Peyer's patch (tissue), 4 donors: ENCODE results near the gene EMC10. TPM values are rescaled to one million over a fixed set of nuclear protein-coding genes. Genes with fewer than 3 reads are reported as not detected.

Source experiments
- DNase-seq, 3 donors: peaks; one replicate each; pipeline ENCODE4 v3.0.0-alpha.2; 2017 to 2019
- H3K27ac ChIP-seq, 4 donors: fragments of 200-600 bp; sonication (generic); one replicate each; pipeline ENCODE4 v1.5.1; 2016 to 2019
- H3K27me3 ChIP-seq, 2 donors: fragments of 200-600 bp; sonication (generic); one replicate each; pipeline ENCODE4 v1.5.1; 2019
- H3K36me3 ChIP-seq, 3 donors: fragments of 200-600 bp; sonication (generic); one replicate each; pipeline ENCODE4 v1.5.1; 2016 to 2019
- H3K4me1 ChIP-seq, 4 donors: fragments of 200-600 bp; sonication (generic); one replicate each; pipeline ENCODE4 v1.5.1; 2016 to 2019
- H3K4me3 ChIP-seq, 4 donors: fragments of 200-600 bp; sonication (generic); 1 replicate in 3 of 4; 2 replicates in 1 of 4; pipeline ENCODE4 v1.5.1; 2016 to 2019; ENCODE audit warnings: mild to moderate bottlenecking in 1 of 4
- H3K9me3 ChIP-seq, 4 donors: fragments of 200-600 bp; sonication (generic); one replicate each; pipeline ENCODE4 v1.5.1; 2016 to 2019; ENCODE audit warnings: mild to moderate bottlenecking in 1 of 4
- POLR2A ChIP-seq, 2 donors: fragments of 450-650 bp; IDR thresholded peaks; one replicate each; pipeline ENCODE4 v1.5.1; 2017; ENCODE audit warnings: antibody characterized with exemption in 2 of 2, mild to moderate bottlenecking in 2 of 2, moderate library complexity in 2 of 2
- total RNA-seq, 4 donors: library from RNA; depleted of rRNA; stranded (reverse); fragments of >200 nt; gene quantifications; one replicate each; pipeline ENCODE4 v1.1.0, GENCODE V29; 2016
- TF ChIP-seq, protein P1 (sequence below), 6 experiments: fragments of 450-650 bp in 4 of 6; fragments of 200-600 bp in 2 of 6; sonication (generic) in 1 of 6; IDR thresholded peaks; one replicate each; pipeline ENCODE4 v1.5.1; 2017 to 2019; ENCODE audit warnings: antibody characterized with exemption in 6 of 6, mild to moderate bottlenecking in 3 of 6, moderate library complexity in 1 of 6

The EMC10 gene
- total RNA-seq, 4 donors from 2014 or later, result 63.5 to 134 (median 117) TPM

DNA sequence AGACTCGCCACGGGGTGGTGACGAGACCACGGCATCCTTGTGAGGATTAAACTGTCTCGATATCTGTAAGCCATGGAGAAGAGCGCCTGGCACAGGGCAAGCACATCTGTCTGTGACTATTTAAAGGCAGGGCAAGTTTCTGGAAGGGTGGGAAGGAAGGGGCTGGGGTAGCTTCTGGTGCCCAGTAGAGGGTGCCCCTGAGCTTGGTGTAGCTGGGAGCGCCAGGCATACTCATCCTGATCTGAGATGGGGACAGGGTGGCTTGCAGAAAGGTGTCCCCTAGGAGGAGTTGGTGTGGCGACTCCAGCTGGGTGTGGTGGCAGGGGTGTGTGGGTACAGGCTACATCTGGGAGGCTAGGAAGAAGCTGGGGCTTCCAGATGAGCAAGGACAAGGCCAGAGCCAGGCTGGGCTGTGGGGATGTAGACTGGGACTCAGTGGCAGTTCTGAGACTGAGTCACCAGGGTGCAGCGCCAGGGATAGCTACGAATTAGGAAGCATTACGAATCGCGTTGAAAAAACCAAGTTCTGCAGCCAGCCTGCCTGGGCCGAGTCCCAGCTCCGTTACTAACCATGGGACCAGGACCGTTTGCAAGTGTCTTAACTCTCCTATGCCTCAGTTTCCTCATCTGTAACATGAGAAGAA, 60.5 kb downstream of the EMC10 start:
- H3K27ac ChIP-seq, result no peak overlapping the region
- H3K4me1 ChIP-seq, result no peaks in the 10 kb centered on the region
- H3K9me3 ChIP-seq, result peaks cover 0 to 9% (median 2%) of the 10 kb centered on the region in 4 donors
- H3K36me3 ChIP-seq, result no peaks in the 10 kb centered on the region
- H3K27me3 ChIP-seq, result no peaks in the 10 kb centered on the region
- H3K4me3 ChIP-seq, result no peak overlapping the region
- no peak for DNase-seq
- TF ChIP-seq, protein P1, sequence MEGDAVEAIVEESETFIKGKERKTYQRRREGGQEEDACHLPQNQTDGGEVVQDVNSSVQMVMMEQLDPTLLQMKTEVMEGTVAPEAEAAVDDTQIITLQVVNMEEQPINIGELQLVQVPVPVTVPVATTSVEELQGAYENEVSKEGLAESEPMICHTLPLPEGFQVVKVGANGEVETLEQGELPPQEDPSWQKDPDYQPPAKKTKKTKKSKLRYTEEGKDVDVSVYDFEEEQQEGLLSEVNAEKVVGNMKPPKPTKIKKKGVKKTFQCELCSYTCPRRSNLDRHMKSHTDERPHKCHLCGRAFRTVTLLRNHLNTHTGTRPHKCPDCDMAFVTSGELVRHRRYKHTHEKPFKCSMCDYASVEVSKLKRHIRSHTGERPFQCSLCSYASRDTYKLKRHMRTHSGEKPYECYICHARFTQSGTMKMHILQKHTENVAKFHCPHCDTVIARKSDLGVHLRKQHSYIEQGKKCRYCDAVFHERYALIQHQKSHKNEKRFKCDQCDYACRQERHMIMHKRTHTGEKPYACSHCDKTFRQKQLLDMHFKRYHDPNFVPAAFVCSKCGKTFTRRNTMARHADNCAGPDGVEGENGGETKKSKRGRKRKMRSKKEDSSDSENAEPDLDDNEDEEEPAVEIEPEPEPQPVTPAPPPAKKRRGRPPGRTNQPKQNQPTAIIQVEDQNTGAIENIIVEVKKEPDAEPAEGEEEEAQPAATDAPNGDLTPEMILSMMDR (IDR thresholded peaks at IDR 0.05), result no peak
- TF ChIP-seq POLR2A (IDR thresholded peaks at IDR 0.05), result no peak

DNA sequence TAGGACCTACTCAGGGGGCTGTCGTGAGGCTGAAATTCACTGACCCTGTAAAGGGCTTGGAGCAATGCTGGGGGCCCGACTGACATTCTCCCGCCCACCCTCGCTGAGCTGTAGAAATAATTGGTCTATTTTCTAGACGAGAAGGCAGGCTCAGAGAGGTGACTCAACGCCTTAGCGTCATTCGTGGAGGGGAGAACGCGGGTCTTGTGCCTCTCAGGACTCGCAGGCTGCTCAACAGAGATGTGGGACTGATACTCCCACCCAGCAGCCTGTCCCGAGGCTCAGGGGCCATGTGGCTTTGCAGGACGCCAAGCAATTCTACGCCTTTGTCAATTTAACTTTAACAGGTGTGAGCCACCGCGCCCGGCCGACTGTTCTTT, 61.0 kb downstream of the EMC10 start:
- no peak for DNase-seq
- H3K27ac ChIP-seq, result no peak overlapping the region
- H3K4me1 ChIP-seq, result no peaks in the 10 kb centered on the region
- peaks cover 0 to 9% (median 2%) of the 10 kb centered on the region in 4 donors for H3K9me3 ChIP-seq
- TF ChIP-seq, protein P1 (IDR thresholded peaks at IDR 0.05), result no peak
- no peak for TF ChIP-seq POLR2A (IDR thresholded peaks at IDR 0.05)
- no peak overlapping the region for H3K4me3 ChIP-seq
- H3K27me3 ChIP-seq, result no peaks in the 10 kb centered on the region
- H3K36me3 ChIP-seq, result no peaks in the 10 kb centered on the region

DNA sequence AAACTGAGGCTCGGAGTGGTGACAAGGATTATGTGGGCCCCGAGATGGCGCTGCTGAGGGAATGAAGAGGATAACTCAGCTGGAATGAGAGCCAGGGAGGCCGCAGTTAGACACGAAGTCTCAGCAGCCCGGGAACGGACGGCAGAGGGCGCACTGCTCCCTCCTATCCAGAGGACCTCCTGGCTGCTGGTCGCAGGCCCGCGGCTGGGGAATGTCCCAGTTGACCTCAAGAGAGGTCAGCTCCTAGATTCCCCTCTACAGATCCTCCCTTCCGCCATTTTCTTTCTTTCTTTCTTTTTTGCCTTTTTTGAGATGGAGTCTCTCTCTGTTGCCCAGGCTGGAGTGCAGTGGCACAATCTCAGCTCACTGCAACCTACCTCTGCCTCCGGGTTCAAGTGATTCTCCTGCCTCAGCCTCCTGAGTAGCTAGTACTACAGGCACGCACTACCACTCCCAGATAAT, 61.5 kb downstream of the EMC10 start:
- Histone ChIP-seq H3K4me1 (no peaks in the 10 kb centered on the region), H3K27me3 (no peaks in the 10 kb centered on the region), H3K36me3 (no peaks in the 10 kb centered on the region), H3K4me3 (no peak overlapping the region), H3K9me3 (peaks cover 0 to 4% (median 0%) of the 10 kb centered on the region in 4 donors), H3K27ac (no peak overlapping the region)
- DNase-seq, result peak; percentile 37 to 83 (median 81)
- TF ChIP-seq, protein P1 (IDR thresholded peaks at IDR 0.05), result peak in 5 of 6 experiments; percentile 39 to 64 (median 52)
- TF ChIP-seq POLR2A (IDR thresholded peaks at IDR 0.05), result no peak

Other genes with a start within 250 kb of the EMC10 start
- 1 to 10 TPM in 2 of 4 donors, under 1 TPM in 2; 0.18 to 3.3 (median 1.1) TPM for gene KCNC3, start 147.1 kb upstream of the EMC10 start, total RNA-seq
- 10 to 100 TPM in 1 of 4 donors, 1 to 10 TPM in 3; 4.9 to 12.4 (median 8.2) TPM for gene NAPSA, start 110.9 kb upstream of the EMC10 start, total RNA-seq
- gene NR1H2, start 100.0 kb upstream of the EMC10 start, total RNA-seq, result 100 to 1,000 TPM in 2 of 4 donors, 10 to 100 TPM in 2; 76.7 to 102 (median 98.9) TPM
- 10 to 100 TPM; 14.9 to 90.0 (median 27.3) TPM for gene POLD1, start 92.2 kb upstream of the EMC10 start, total RNA-seq
- 10 to 100 TPM; 20.3 to 62.7 (median 24.4) TPM for gene SPIB, start 57.6 kb upstream of the EMC10 start, total RNA-seq
- not detected for gene MYBPC2, start 43.6 kb upstream of the EMC10 start, total RNA-seq
- gene GARIN5A, start 341 bp downstream of the EMC10 start, total RNA-seq, result 1 to 10 TPM in 2 of 4 donors, not detected in 2; 2.0 to 2.5 TPM
- 10 to 100 TPM; 10.7 to 41.3 (median 26.6) TPM for gene JOSD2, start 34.7 kb downstream of the EMC10 start, total RNA-seq
- gene ASPDH, start 37.4 kb downstream of the EMC10 start, total RNA-seq, result 10 to 100 TPM in 1 of 4 donors, 1 to 10 TPM in 2, not detected in 1; 1.6 to 31.9 (median 4.5) TPM
- 1 to 10 TPM in 2 of 4 donors, under 1 TPM in 2; 0.35 to 2.0 (median 1.4) TPM for gene LRRC4B, start 91.9 kb downstream of the EMC10 start, total RNA-seq
- gene SYT3, start 163.4 kb downstream of the EMC10 start, total RNA-seq, result 1 to 10 TPM in 1 of 4 donors, not detected in 3; 1.2 TPM
- gene C19orf81, start 172.9 kb downstream of the EMC10 start, total RNA-seq, result not detected
- 1 to 10 TPM in 1 of 4 donors, under 1 TPM in 1, not detected in 2; 0.83 to 1.3 TPM for gene SHANK1, start 243.3 kb downstream of the EMC10 start, total RNA-seq
- gene CLEC11A, start 246.9 kb downstream of the EMC10 start, total RNA-seq, result 1 to 10 TPM in 3 of 4 donors, not detected in 1; 3.3 to 4.6 (median 4.0) TPM